ENCODE results near the gene PTPRO.

DNA sequence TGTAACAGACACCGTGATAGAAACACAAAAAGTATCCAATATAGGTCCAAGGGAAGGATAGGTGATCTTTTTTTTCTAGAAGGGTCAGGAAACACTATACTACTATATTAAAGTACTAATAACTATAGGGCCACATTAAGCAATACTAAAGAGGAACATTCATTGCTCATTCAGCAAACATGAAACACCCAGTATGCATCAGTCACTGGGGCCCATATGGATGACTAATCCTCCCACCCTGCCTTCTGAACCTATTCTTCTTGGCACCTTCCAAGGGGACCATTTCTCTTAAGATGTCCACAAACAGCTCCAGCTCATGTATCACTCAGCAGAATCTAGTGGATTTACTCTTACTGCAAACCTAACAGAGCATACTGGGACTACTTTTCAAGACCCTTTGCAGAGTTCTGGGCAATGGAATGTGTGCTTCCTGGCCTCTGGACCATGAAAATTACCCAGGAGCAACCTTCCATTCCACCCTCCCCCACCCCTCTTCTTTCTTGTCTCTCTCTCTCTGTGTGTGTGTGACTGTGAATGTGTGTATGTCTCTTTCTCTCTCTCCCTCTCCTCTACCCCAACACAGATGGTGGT, 279.0 kb downstream of the PTPRO start:
- TF ChIP-seq CTCF (IDR thresholded peaks at IDR 0.05) (no peak), POLR2A (IDR thresholded peaks at IDR 0.05) (no peak)
